HCT116 (cell line): ENCODE measurements around the gene TIMP3.

Experiments used
- CTCF ChIP-seq, 3 experiments: fragments of 200-600 bp in 1 of 3; sonication (generic) in 1 of 3; IDR thresholded peaks in 2 of 3; conservative IDR thresholded peaks in 1 of 3; 2 replicates each; pipeline ENCODE4 v1.5.1; 2012 to 2017; ENCODE audit warnings: low read depth in 2 of 3, low read length in 2 of 3, antibody characterized with exemption in 1 of 3, borderline replicate concordance in 1 of 3, control low read depth in 1 of 3, mild to moderate bottlenecking in 1 of 3, mixed read lengths in 1 of 3, mixed run types in 1 of 3, moderate library complexity in 1 of 3; ENCODE audit not compliant: insufficient read depth in 1 of 3
- EZH2 ChIP-seq: fragments of 200-600 bp; sonication (generic); IDR thresholded peaks from 2 replicates; pipeline ENCODE4 v1.6.1; 2017; ENCODE audit warnings: antibody characterized with exemption, mixed run types
- POLR2A ChIP-seq: IDR thresholded peaks from 2 replicates; pipeline ENCODE4 v1.7.0; 2011; ENCODE audit warnings: borderline replicate concordance; ENCODE audit not compliant: insufficient read depth, insufficient read length; ENCODE audit errors: extremely low read depth
- YY1 ChIP-seq: IDR thresholded peaks from 2 replicates; pipeline ENCODE4 v1.6.1; 2011; ENCODE audit warnings: low read length, low read depth, moderate library complexity, mild to moderate bottlenecking; ENCODE audit not compliant: insufficient replicate concordance; ENCODE audit errors: extremely low read depth

- TF ChIP-seq CTCF (IDR thresholded peaks at IDR 0.05 in 2 of 3, conservative IDR thresholded peaks at IDR 0.05 in 1 of 3; ENCODE audit: borderline replicate concordance in 1 of 3, insufficient read depth in 1 of 3, low read depth in 2 of 3, low read length in 2 of 3) (no peak), POLR2A (no peak), YY1 (no peak), EZH2 (no peak)
These were observed 63.1 kb downstream of the TIMP3 start for GRCh38 chr22:32864596-32864995.
